Measurements from ENCODE around the gene ACCSL. TPM values are rescaled to one million over a fixed set of nuclear protein-coding genes. Genes with fewer than 3 reads are reported as not detected.

The ACCSL gene
- total and polyA plus RNA-seq, 2 donors (not counting 1 experiment from before 2014, with no cell fraction given) = not detected

- ATAC-seq (ENCODE audit: low read depth) (no peak), DNase-seq (no peak)
- H3K4me1 Mint-ChIP-seq = no peaks in the 10 kb centered on the region
- H3K27ac ChIP-seq (ENCODE audit: low read length in 2 of 2) = no peak overlapping the region
- H3K36me3 ChIP-seq (replicated peaks in 1 of 2; ENCODE audit: control extremely low read depth in 1 of 2, control insufficient read depth in 1 of 2, extremely low read depth in 1 of 2, insufficient read depth in 2 of 2, low read length in 1 of 2) = no peaks in the 10 kb centered on the region
- TF ChIP-seq EZH2 (IDR thresholded peaks at IDR 0.05; ENCODE audit: borderline replicate concordance, insufficient read depth, low read depth, low read length, poor library complexity, severe bottlenecking) = no peak
- TF ChIP-seq CTCF (IDR thresholded peaks at IDR 0.05) = no peak
- H3K4me2 ChIP-seq (replicated peaks; ENCODE audit: low read depth, low read length, poor library complexity, severe bottlenecking) = no peak overlapping the region
- no peak overlapping the region for H3K4me3 ChIP-seq (ENCODE audit: control extremely low read depth in 1 of 5, extremely low read depth in 1 of 5, insufficient read depth in 1 of 5, low read depth in 2 of 5, low read length in 4 of 5)
- no peak overlapping the region for H3K27ac Mint-ChIP-seq
- peaks cover 15% of the 10 kb centered on the region for H3K27me3 Mint-ChIP-seq
- no peaks in the 10 kb centered on the region for H3K9me3 ChIP-seq (ENCODE audit: control extremely low read depth in 1 of 3, control insufficient read depth in 2 of 3, insufficient read depth in 1 of 3, low read length in 2 of 3)
- H2AFZ ChIP-seq (ENCODE audit: insufficient read depth, low read depth, low read length, poor library complexity, severe bottlenecking) = no peak overlapping the region
- H3K27me3 ChIP-seq (replicated peaks in 1 of 4; ENCODE audit: control extremely low read depth in 1 of 4, control insufficient read depth in 3 of 4, insufficient read depth in 4 of 4, low read length in 3 of 4) = no peaks in the 10 kb centered on the region
- intact Hi-C loops (cut with micrococcal nuclease) = no loop called here
- H3K9me3 Mint-ChIP-seq (ENCODE audit: insufficient read depth) = no peaks in the 10 kb centered on the region
- H3K9ac ChIP-seq (ENCODE audit: low read length) = no peak overlapping the region
- CTCF ChIA-PET = no interaction called here
- no peaks in the 10 kb centered on the region for H4K20me1 ChIP-seq (ENCODE audit: control insufficient read depth, insufficient read depth, low read length, poor library complexity, severe bottlenecking)
- H3K4me1 ChIP-seq (ENCODE audit: control insufficient read depth in 2 of 2, insufficient read depth in 2 of 2, low read length in 2 of 2) = no peaks in the 10 kb centered on the region
- H3K4me3 Mint-ChIP-seq = no peak overlapping the region
- WGBS (ENCODE audit: insufficient coverage) = 97% methylated on average over 3 of the region's 4 CpGs
- POLR2A ChIA-PET = no interaction called here
- H3K79me2 ChIP-seq (ENCODE audit: control insufficient read depth, insufficient read depth, low read length) = no peaks in the 10 kb centered on the region
These were observed 37.0 kb upstream of the ACCSL start for GRCh38 chr11:44010789-44011251.

- TF ChIP-seq EZH2 (IDR thresholded peaks at IDR 0.05; ENCODE audit: borderline replicate concordance, insufficient read depth, low read depth, low read length, poor library complexity, severe bottlenecking) (no peak), CTCF (IDR thresholded peaks at IDR 0.05) (no peak)
- Histone ChIP-seq H3K79me2 (ENCODE audit: control insufficient read depth, insufficient read depth, low read length) (no peaks in the 10 kb centered on the region), H3K36me3 (replicated peaks in 1 of 2; ENCODE audit: control extremely low read depth in 1 of 2, control insufficient read depth in 1 of 2, extremely low read depth in 1 of 2, insufficient read depth in 2 of 2, low read length in 1 of 2) (no peaks in the 10 kb centered on the region), H4K20me1 (ENCODE audit: control insufficient read depth, insufficient read depth, low read length, poor library complexity, severe bottlenecking) (no peaks in the 10 kb centered on the region), H3K27me3 (replicated peaks in 1 of 4; ENCODE audit: control extremely low read depth in 1 of 4, control insufficient read depth in 3 of 4, insufficient read depth in 4 of 4, low read length in 3 of 4) (no peaks in the 10 kb centered on the region), H3K4me2 (replicated peaks; ENCODE audit: low read depth, low read length, poor library complexity, severe bottlenecking) (no peak overlapping the region), H3K4me1 (ENCODE audit: control insufficient read depth in 2 of 2, insufficient read depth in 2 of 2, low read length in 2 of 2) (no peaks in the 10 kb centered on the region), H3K9me3 (ENCODE audit: control extremely low read depth in 1 of 3, control insufficient read depth in 2 of 3, insufficient read depth in 1 of 3, low read length in 2 of 3) (no peaks in the 10 kb centered on the region), H3K9ac (ENCODE audit: low read length) (no peak overlapping the region), H3K27ac (ENCODE audit: low read length in 2 of 2) (no peak overlapping the region), H3K4me3 (ENCODE audit: control extremely low read depth in 1 of 5, extremely low read depth in 1 of 5, insufficient read depth in 1 of 5, low read depth in 2 of 5, low read length in 4 of 5) (no peak overlapping the region), H2AFZ (ENCODE audit: insufficient read depth, low read depth, low read length, poor library complexity, severe bottlenecking) (no peak overlapping the region)
- Mint-ChIP-seq H3K27ac (no peak overlapping the region), H3K4me1 (no peaks in the 10 kb centered on the region), H3K27me3 (peaks cover 15% of the 10 kb centered on the region), H3K4me3 (no peak overlapping the region), H3K9me3 (ENCODE audit: insufficient read depth) (no peaks in the 10 kb centered on the region)
- POLR2A ChIA-PET = no interaction called here
- CTCF ChIA-PET = no interaction called here
- intact Hi-C loops (cut with micrococcal nuclease) = no loop called here
- no CpG with 5 or more reads among the region's 1 CpG for WGBS (ENCODE audit: insufficient coverage)
- DNase-seq (no peak), ATAC-seq (ENCODE audit: low read depth) (no peak)
These were observed 36.0 kb upstream of the ACCSL start for GRCh38 chr11:44011797-44012196.

Data from B cell (primary cell).